Muscle of leg (tissue), 11 donors: ENCODE results near the gene GRK3. TPM values are rescaled to one million over a fixed set of nuclear protein-coding genes. Genes with fewer than 3 reads are reported as not detected.
"Not testable (repeated sequence)": the region's sequence is repeated elsewhere in the genome, so short reads cannot be mapped to it uniquely, and the experiment has no call there.

Source experiments
- DNase-seq: peaks from one replicate; pipeline ENCODE4 v3.0.0; 2013
- H3K27ac ChIP-seq: one replicate; pipeline ENCODE4 v1.5.1; 2013; ENCODE audit warnings: mild to moderate bottlenecking, low read length, control low read depth
- H3K27me3 ChIP-seq: one replicate; pipeline ENCODE4 v1.6.1; 2013; ENCODE audit warnings: low read length; ENCODE audit not compliant: control insufficient read depth, insufficient read depth
- H3K36me3 ChIP-seq: one replicate; pipeline ENCODE4 v1.6.1; 2013; ENCODE audit warnings: low read length; ENCODE audit not compliant: control insufficient read depth, insufficient read depth
- H3K4me1 ChIP-seq: one replicate; pipeline ENCODE4 v1.6.1; 2013; ENCODE audit warnings: low read length; ENCODE audit not compliant: control insufficient read depth, insufficient read depth
- H3K4me3 ChIP-seq: one replicate; pipeline ENCODE4 v1.5.1; 2013; ENCODE audit warnings: low read length, control low read depth
- H3K9me3 ChIP-seq: replicated peaks from 2 replicates; pipeline ENCODE4 v1.6.1; 2013; ENCODE audit warnings: low read depth, low read length; ENCODE audit not compliant: control insufficient read depth
- WGBS: methylation state at CpG from one replicate; pipeline ENCODE4 v1.1.5; 2013; ENCODE audit warnings: missing lambda C conversion rate; ENCODE audit not compliant: insufficient coverage; 5-methylcytosine and 5-hydroxymethylcytosine counted together
- polyA plus RNA-seq, 8 donors: library from polyadenylated mRNA; unstranded; fragments of 120-200 nt; gene quantifications; one replicate each; pipeline versions ENCODE4 v1.2.1 to v1.2.3, GENCODE V29; 2013; ENCODE audit warnings: inconsistent platforms in 1 of 8, low replicate concordance in 1 of 8; ENCODE audit not compliant: insufficient read length in 8 of 8, insufficient read depth in 1 of 8
- total RNA-seq: library from RNA; stranded (reverse); fragments of 120-200 nt; gene quantifications from one replicate; pipeline ENCODE4 v1.2.4, GENCODE V29; 2013

GRK3 gene
- total and polyA plus RNA-seq, 9 donors = 5.7 to 9.0 (median 7.2) TPM

DNA sequence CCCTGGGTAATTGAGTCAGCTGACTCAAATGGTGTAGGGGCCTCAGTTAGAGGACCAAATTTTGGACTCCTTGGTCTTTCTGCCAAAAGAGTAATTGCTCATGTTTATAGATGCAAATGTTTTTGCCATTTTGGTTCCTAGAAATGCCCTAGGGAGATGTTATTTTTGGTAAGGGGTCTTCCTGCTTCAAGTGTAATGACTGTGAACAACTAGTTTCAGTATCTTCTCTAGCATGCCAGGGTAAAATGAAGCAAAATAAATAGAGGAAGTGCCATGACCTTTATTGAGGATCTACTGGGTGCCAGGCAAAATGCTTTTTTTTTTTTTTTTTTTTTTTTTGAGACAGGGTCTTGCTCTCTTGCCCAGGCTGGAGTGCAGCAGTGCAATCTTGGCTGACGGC is 2.5 kb upstream of the GRK3 start:
- peaks cover 18% of the 10 kb centered on the region for H3K4me1 ChIP-seq
- H3K27me3 ChIP-seq, H3K9me3 ChIP-seq, DNase-seq, H3K27ac ChIP-seq, H3K36me3 ChIP-seq, H3K4me3 ChIP-seq: not testable (repeated sequence)
- WGBS = 80% methylated on average over 1 of the region's 1 CpG

DNA sequence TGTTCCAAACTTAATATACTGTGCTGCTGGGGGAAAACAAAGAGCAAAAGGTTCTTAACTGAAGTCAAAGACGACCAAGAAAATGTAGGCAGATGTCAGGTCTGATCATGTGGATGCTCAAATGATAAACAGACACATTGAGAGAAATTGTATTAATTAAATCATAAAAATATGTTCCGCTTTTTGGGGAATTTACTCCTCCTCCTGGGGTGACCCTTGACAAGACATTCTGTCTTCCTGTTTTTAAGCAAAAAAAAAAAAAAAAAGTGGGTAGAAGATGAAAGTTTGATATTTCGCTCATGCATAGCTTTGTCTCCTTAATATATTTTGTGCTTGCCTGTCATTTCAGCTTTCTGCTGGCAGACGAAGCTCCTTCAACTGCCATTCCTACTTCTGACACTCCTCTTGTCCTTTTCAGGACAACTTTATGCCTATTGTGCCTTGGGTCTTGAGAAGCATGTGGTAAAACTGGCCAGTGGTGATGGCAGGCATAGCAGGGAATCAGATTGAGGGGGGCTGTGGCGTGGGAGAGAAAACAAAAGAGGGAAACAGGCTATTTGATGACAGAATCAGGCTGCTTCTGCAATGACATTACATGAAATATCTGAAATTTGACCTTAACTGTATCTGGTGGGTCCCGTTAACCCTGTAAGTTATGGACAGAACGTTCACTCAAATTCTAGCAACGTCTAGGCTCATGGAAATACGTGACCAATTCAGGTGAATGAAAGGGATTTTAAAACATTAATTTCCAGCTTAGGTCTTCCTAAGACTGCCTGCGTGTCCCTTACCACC is 1.3 kb upstream of the GRK3 start:
- WGBS = 20% methylated on average over 1 of the region's 10 CpGs

DNA sequence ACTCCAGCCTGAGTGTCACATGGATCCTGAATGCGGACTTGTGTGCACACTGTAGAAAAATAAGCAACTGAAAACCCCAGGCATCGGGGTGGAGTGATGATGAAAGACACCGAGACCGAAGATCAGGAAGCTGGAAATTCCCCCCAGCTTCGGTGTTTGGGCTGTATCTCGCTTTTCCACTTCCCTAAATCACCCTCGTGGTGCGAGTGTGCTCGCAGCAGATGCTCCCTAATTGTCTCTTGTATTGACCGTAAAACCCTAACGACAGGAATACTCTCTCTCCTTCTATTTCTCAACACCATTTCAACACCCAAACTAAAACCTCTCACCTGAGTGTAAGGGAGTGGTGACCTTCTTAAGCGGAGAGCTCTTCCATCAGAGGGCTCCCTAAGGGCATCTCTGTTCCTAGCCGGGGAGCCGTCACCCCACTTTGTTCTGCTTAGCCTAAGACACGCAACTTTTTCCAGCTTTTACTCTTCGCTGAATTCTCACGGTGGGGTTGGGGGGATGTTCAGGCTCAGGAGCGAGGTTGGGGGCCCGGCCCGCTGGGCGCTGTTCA is 635 bp upstream of the GRK3 start:
- H3K9me3 ChIP-seq = no peaks in the 10 kb centered on the region
- H3K27me3 ChIP-seq = no peaks in the 10 kb centered on the region
- H3K4me3 ChIP-seq = peak overlapping the region; percentile 56
- peak overlapping the region; percentile 79 for H3K27ac ChIP-seq
- H3K36me3 ChIP-seq = no peaks in the 10 kb centered on the region
- H3K4me1 ChIP-seq = peaks cover 18% of the 10 kb centered on the region
- peak; percentile 60 for DNase-seq
- under 1% methylated on average over 12 of the region's 21 CpGs for WGBS

More for the DNA sequence above, 1.3 kb upstream of the GRK3 start:
- not testable (repeated sequence) for DNase-seq, H3K9me3 ChIP-seq, H3K27me3 ChIP-seq, H3K36me3 ChIP-seq
- H3K27ac ChIP-seq = peak overlapping the region; percentile 79
- peaks cover 18% of the 10 kb centered on the region for H3K4me1 ChIP-seq
- peak overlapping the region; percentile 19 for H3K4me3 ChIP-seq

DNA sequence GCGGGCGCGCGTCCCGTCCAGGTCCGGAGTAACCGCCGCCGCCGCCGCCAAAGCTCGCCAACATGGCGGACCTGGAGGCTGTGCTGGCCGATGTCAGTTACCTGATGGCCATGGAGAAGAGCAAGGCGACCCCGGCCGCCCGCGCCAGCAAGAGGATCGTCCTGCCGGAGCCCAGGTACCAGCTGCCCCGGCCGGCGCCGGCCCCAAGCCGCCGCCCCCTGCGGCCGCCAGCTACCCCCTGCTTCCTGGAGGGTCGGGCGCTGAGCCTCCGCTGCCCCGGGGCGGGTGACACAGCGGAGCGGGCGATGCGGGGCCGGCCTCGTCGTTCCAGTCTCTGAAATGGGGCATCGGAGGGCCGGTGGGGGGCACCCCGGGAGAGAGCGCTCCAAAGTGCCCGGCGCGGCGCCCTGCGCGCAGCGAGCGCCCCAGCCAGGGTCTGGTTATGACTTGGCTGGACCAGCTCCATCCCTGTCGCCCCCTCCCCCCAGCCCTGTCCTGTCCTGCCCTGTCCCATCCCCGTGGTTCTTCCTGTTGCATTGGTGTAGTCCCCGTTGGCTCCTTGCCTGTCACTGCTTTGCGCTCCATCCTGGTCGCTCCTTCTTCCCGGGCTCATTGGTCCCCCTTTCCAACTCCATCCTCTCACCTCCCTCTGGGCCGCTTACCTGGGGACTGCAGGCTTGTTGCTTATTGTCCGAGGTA is 653 bp downstream of the GRK3 start:
- peak; percentile 56 for DNase-seq
- WGBS = under 1% methylated on average over 61 of the region's 61 CpGs
- H3K4me3 ChIP-seq = peak overlapping the region; percentile 67
- peaks cover 23% of the 10 kb centered on the region for H3K4me1 ChIP-seq
- no peaks in the 10 kb centered on the region for H3K36me3 ChIP-seq
- H3K9me3 ChIP-seq = no peaks in the 10 kb centered on the region
- no peak overlapping the region for H3K27ac ChIP-seq
- no peaks in the 10 kb centered on the region for H3K27me3 ChIP-seq

DNA sequence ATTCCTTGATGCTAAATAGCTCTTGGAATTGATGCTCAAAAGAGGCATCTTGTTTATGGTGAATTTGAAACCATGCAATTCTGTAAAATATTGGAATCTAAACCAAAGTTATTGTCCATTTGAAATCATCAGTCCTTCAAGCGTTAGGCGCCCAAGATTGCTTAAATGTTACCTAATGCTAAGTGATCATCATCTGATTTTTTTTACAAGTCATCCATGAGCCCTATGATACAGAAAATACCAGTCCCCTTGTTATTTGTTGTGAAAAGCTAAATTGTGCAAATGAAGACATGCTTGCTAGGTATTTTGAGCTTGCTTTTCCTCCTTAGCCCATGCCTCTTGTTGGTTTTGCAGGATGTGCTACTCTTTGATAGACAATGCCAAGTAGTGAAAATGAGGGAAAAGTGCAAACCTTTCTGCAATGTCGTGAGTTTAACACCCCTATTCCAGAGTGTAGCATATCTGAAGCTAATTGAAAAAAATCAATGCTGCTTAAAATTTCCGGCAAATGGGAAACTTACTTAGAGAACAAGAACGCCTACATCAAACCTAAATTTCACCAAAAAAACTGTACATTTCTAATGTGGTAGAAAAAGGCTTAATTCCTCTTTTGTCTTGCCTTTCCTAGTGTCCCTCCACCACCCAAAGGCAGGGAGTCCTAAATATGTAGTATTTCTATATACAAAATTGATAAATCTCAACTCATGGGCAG is 1.9 kb downstream of the GRK3 start:
- peaks cover 23% of the 10 kb centered on the region for H3K4me1 ChIP-seq
- H3K9me3 ChIP-seq = no peaks in the 10 kb centered on the region
- no peak for DNase-seq
- no peaks in the 10 kb centered on the region for H3K36me3 ChIP-seq
- no peak overlapping the region for H3K27ac ChIP-seq
- no peaks in the 10 kb centered on the region for H3K27me3 ChIP-seq
- no CpG with 5 or more reads among the region's 5 CpGs for WGBS
- no peak overlapping the region for H3K4me3 ChIP-seq

DNA sequence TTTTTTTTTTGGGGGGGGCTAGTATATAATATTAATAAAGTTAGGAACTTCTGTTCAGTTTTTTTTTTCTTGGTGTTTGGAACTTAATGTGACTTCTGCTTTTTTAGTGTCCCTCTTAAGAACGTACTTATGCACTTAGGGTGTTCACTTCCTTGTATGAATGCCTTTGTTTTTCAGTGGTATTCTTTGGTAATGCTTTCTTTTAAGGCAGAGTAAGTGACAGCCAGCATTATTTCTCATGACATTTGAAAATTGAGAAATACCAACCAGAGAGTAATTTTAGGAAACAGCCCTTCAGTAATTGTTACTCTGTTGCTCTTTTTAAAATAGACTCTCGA is 2.4 kb downstream of the GRK3 start:
- WGBS = no CpG with 5 or more reads among the region's 2 CpGs
- Histone ChIP-seq H3K9me3 (no peaks in the 10 kb centered on the region), H3K27me3 (no peaks in the 10 kb centered on the region), H3K36me3 (no peaks in the 10 kb centered on the region), H3K4me1 (peaks cover 23% of the 10 kb centered on the region), H3K4me3 (no peak overlapping the region), H3K27ac (no peak overlapping the region)
- DNase-seq = peak; percentile 39

DNA sequence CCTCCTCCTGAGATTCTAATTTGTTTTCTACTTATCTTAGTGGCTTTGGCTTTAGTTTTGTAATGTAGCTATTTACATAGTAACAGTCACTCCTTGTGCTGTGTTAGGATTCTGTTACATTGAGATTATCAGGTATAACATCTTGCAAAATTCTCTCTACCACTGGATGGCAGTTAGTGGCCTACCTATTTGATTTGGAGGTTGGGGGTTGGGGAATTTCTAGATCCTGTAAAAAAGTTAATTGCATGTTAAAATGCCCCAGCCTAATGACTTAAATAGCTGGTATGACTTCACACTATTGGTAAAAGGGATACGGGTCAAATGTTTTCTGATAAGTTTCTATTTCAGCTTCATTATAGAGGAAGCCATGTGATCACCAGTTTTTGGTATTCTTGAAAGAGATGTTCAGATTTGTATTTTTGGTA is 2.8 kb downstream of the GRK3 start:
- no CpG with 5 or more reads among the region's 1 CpG for WGBS
- no peaks in the 10 kb centered on the region for H3K27me3 ChIP-seq
- DNase-seq = no peak
- no peaks in the 10 kb centered on the region for H3K9me3 ChIP-seq
- H3K36me3 ChIP-seq = no peaks in the 10 kb centered on the region
- peaks cover 23% of the 10 kb centered on the region for H3K4me1 ChIP-seq
- no peak overlapping the region for H3K27ac ChIP-seq
- H3K4me3 ChIP-seq = no peak overlapping the region

DNA sequence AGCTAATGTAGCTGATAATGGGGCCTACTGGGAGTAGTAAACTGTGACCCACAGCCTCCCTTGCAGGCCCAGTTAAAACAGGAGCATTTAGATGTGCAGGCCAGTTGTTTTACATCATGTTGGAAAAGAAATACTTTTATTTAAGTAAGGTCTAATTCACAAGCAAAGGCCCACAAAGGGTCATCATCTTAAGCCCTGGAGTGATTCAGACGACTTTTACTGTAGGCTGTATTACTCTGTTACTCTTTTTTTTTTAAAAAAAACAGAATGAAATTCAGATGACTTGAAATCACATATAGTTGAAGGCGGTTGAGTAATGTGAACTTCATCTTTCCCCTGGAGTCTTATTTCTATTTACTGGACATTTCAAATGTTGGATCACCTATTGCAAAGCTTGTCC is 3.6 kb downstream of the GRK3 start:
- H3K27me3 ChIP-seq, H3K4me3 ChIP-seq, H3K9me3 ChIP-seq, H3K36me3 ChIP-seq: not testable (repeated sequence)
- peaks cover 23% of the 10 kb centered on the region for H3K4me1 ChIP-seq
- WGBS = no CpG with 5 or more reads among the region's 2 CpGs
- H3K27ac ChIP-seq = peak overlapping the region; percentile 47
- peak; percentile 60 for DNase-seq

DNA sequence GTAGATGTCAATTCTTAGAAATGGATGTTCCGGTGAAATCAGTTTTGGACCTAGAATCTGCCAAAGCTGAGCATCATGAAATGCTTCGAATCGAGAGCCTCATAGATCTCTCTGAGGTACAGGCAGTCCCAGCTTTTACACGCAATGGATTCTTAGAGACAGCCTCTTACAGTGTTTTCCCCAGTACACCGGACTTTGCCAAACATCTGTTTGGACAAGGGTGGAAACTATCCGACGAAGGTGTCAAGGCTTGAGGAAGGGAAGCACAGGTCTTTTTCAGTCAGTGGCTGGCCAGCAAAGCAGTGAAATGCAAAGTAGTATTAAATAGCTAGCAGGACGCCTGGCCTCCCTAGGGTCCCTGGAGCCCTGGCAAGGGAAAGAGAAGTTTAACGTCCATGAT is 4.9 kb downstream of the GRK3 start:
- Histone ChIP-seq H3K27me3 (no peaks in the 10 kb centered on the region), H3K27ac (peak overlapping the region; percentile 54), H3K9me3 (no peaks in the 10 kb centered on the region), H3K4me3 (no peak overlapping the region), H3K4me1 (peaks cover 12% of the 10 kb centered on the region), H3K36me3 (no peaks in the 10 kb centered on the region)
- peak; percentile 94 for DNase-seq
- WGBS = 72% methylated on average over 3 of the region's 9 CpGs

DNA sequence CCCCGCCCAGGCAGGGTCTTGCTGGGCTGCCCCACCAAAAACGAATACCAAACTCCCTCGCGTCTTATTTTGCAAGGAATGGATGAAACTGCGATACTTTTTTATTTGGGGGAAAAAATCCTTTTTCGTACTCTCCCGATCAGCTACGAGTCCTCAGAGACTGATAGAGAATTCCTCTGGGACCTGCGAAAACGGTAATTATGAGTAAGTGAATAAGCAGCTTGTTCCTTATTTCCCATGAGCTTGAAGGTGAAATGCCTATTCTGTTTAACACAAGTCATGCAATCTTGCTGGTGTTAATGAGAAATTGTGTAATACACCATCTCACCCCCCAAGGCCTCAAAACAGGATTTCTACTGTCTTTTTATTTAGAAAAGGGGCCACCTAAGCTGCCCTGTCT is 5.5 kb downstream of the GRK3 start:
- Histone ChIP-seq H3K4me3 (no peak overlapping the region), H3K36me3 (no peaks in the 10 kb centered on the region), H3K27ac (no peak overlapping the region), H3K4me1 (peaks cover 12% of the 10 kb centered on the region), H3K27me3 (no peaks in the 10 kb centered on the region), H3K9me3 (no peaks in the 10 kb centered on the region)
- WGBS = 86% methylated on average over 5 of the region's 10 CpGs
- DNase-seq = no peak
